Osteoblast (primary cell): ENCODE results near the gene EXOC6. TPM values are rescaled to one million over a fixed set of nuclear protein-coding genes. Genes with fewer than 3 reads are reported as not detected.

Experiments
- DNase-seq: peaks from one replicate; pipeline ENCODE4 v3.0.0; 2011; ENCODE audit warnings: low spot score, mixed read lengths; ENCODE audit not compliant: insufficient read length; ENCODE audit errors: missing footprints
- H2AFZ ChIP-seq: 2 replicates; pipeline ENCODE4 v1.6.0; 2011; ENCODE audit warnings: mild to moderate bottlenecking, low read length
- H3K27ac ChIP-seq: 2 replicates; pipeline ENCODE4 v1.5.1; 2011; ENCODE audit warnings: mild to moderate bottlenecking, low read depth, low read length, moderate library complexity
- H3K27me3 ChIP-seq: 2 replicates; pipeline ENCODE4 v1.6.0; 2012; ENCODE audit warnings: mild to moderate bottlenecking, control low read depth, inconsistent platforms, low read length, moderate library complexity; ENCODE audit not compliant: insufficient read depth
- H3K36me3 ChIP-seq: 2 replicates; pipeline ENCODE4 v1.5.1; 2011; ENCODE audit warnings: mild to moderate bottlenecking, low read length, control low read depth, moderate library complexity; ENCODE audit not compliant: insufficient read depth
- H3K4me1 ChIP-seq: 2 replicates; pipeline ENCODE4 v1.5.1; 2011; ENCODE audit warnings: mild to moderate bottlenecking, low read length, control low read depth, moderate library complexity; ENCODE audit not compliant: insufficient read depth
- H3K4me2 ChIP-seq: 2 replicates; pipeline ENCODE4 v1.6.0; 2011; ENCODE audit warnings: mild to moderate bottlenecking, low read length; ENCODE audit not compliant: insufficient read depth
- H3K4me3 ChIP-seq: fragments of 200-600 bp; sonication (generic); 3 replicates; pipeline ENCODE4 v1.5.1; 2012; ENCODE audit warnings: mild to moderate bottlenecking, low read length, inconsistent platforms; ENCODE audit not compliant: insufficient read depth
- H3K79me2 ChIP-seq: 2 replicates; pipeline ENCODE4 v1.6.0; 2012; ENCODE audit warnings: mild to moderate bottlenecking, low read length, control low read depth, inconsistent platforms; ENCODE audit not compliant: insufficient read depth
- H3K9me3 ChIP-seq: 2 replicates; pipeline ENCODE4 v1.5.1; 2011; ENCODE audit warnings: low read depth, low read length, control low read depth
- H4K20me1 ChIP-seq: 2 replicates; pipeline ENCODE4 v1.6.0; 2012; ENCODE audit warnings: mild to moderate bottlenecking, low read length, control low read depth; ENCODE audit not compliant: insufficient read depth
- CTCF ChIP-seq: IDR thresholded peaks from 2 replicates; pipeline ENCODE4 v1.5.1; 2011; ENCODE audit warnings: mild to moderate bottlenecking, low read depth, low read length, moderate library complexity; ENCODE audit errors: extremely low read depth
- total RNA-seq: library from RNA; depleted of rRNA; stranded (reverse); fragments of >200 nt; gene quantifications from 2 replicates; pipeline ENCODE4 v1.2.3, GENCODE V29; 2012

Gene EXOC6
- total RNA-seq, 1 donor = 8.7 TPM

GRCh38 chr10:93062514-93063143 lies 214.3 kb downstream of the EXOC6 start:
- Histone ChIP-seq H3K4me1 (peaks cover 6% of the 10 kb centered on the region), H3K36me3 (no peaks in the 10 kb centered on the region), H3K27me3 (peaks cover 88% of the 10 kb centered on the region), H3K9me3 (no peaks in the 10 kb centered on the region), H3K4me3 (peak overlapping the region; percentile 54), H4K20me1 (no peaks in the 10 kb centered on the region), H2AFZ (no peak overlapping the region), H3K27ac (no peak overlapping the region), H3K4me2 (peak overlapping the region; percentile 81), H3K79me2 (no peaks in the 10 kb centered on the region)
- TF ChIP-seq CTCF = peak; percentile 41
- DNase-seq = peak; percentile 96

GRCh38 chr10:93063144-93063976 lies 215.0 kb downstream of the EXOC6 start:
- TF ChIP-seq CTCF = no peak
- Histone ChIP-seq H4K20me1 (no peaks in the 10 kb centered on the region), H3K27ac (no peak overlapping the region), H2AFZ (no peak overlapping the region), H3K4me3 (no peak overlapping the region), H3K79me2 (no peaks in the 10 kb centered on the region), H3K9me3 (no peaks in the 10 kb centered on the region), H3K27me3 (peaks cover 95% of the 10 kb centered on the region), H3K36me3 (no peaks in the 10 kb centered on the region), H3K4me1 (peaks cover 6% of the 10 kb centered on the region), H3K4me2 (peak overlapping the region; percentile 81)
- DNase-seq = peak; percentile 79

GRCh38 chr10:93063977-93064660 lies 215.8 kb downstream of the EXOC6 start:
- H3K27me3 ChIP-seq = peaks cover 97% of the 10 kb centered on the region

More at GRCh38 chr10:93063977-93064660, 215.8 kb downstream of the EXOC6 start:
- Histone ChIP-seq H3K36me3 (no peaks in the 10 kb centered on the region), H3K9me3 (no peaks in the 10 kb centered on the region), H4K20me1 (no peaks in the 10 kb centered on the region), H3K4me1 (peaks cover 6% of the 10 kb centered on the region), H3K27ac (no peak overlapping the region), H3K79me2 (no peaks in the 10 kb centered on the region), H3K4me2 (no peak overlapping the region), H3K4me3 (no peak overlapping the region), H2AFZ (no peak overlapping the region)
- no peak for TF ChIP-seq CTCF
- DNase-seq = peak; percentile 62
